ENCODE measurements around the gene STX11. TPM values are rescaled to one million over a fixed set of nuclear protein-coding genes. Genes with fewer than 3 reads are reported as not detected.
A peak's percentile ranks its signal among the peaks of the same experiment; 100 is the strongest.

STX11 gene
- total RNA-seq: 10 to 100 TPM; 18.2 to 31.3 TPM
- polyA plus RNA-seq (ENCODE audit: insufficient read length in 6 of 6): 1 to 10 TPM; 1.8 to 2.6 (median 2.4) TPM
- long read RNA-seq, donor 1, transcript STX11-201 (2 exons, 1,926 nt): major isoform, 6 of 6 reads
- long read RNA-seq, donor 1, partial matches to known transcripts: 0 of 6 reads
- long read RNA-seq, donor 1, other reads (novel, unspliced or antisense): 0 of 6 reads
- long read RNA-seq, donor 2, partial matches to known transcripts: 0 of 2 reads
- long read RNA-seq, donor 2, other reads (novel, unspliced or antisense): 0 of 2 reads
- long read RNA-seq, donor 3: 0 reads
- long read RNA-seq, donor 4, transcript STX11-201 (2 exons, 1,926 nt): major isoform, 14 of 16 reads
- long read RNA-seq, donor 4, partial matches to known transcripts: 0 of 16 reads
- long read RNA-seq, donor 4, other reads (novel, unspliced or antisense): 2 of 16 reads
- long read RNA-seq, donor 5, partial matches to known transcripts: 0 of 1 reads
- long read RNA-seq, donor 5, other reads (novel, unspliced or antisense): 0 of 1 reads
- long read RNA-seq, donor 6, partial matches to known transcripts: 0 of 2 reads
- long read RNA-seq, donor 6, other reads (novel, unspliced or antisense): 0 of 2 reads
- long read RNA-seq, donor 7, partial matches to known transcripts: 0 of 2 reads
- long read RNA-seq, donor 7, other reads (novel, unspliced or antisense): 0 of 2 reads
- long read RNA-seq, donor 8, partial matches to known transcripts: 17 of 17 reads
- long read RNA-seq, donor 8, other reads (novel, unspliced or antisense): 0 of 17 reads
- long read RNA-seq, donor 9: 0 reads
- long read RNA-seq, donor 10, transcript STX11-201 (2 exons, 1,926 nt): major isoform, 14 of 15 reads
- long read RNA-seq, donor 10, partial matches to known transcripts: 0 of 15 reads
- long read RNA-seq, donor 10, other reads (novel, unspliced or antisense): 1 of 15 reads
- long read RNA-seq, donor 11, partial matches to known transcripts: 0 of 1 reads
- long read RNA-seq, donor 11, other reads (novel, unspliced or antisense): 0 of 1 reads
- long read RNA-seq, donor 12, partial matches to known transcripts: 0 of 4 reads
- long read RNA-seq, donor 12, other reads (novel, unspliced or antisense): 0 of 4 reads

DNA sequence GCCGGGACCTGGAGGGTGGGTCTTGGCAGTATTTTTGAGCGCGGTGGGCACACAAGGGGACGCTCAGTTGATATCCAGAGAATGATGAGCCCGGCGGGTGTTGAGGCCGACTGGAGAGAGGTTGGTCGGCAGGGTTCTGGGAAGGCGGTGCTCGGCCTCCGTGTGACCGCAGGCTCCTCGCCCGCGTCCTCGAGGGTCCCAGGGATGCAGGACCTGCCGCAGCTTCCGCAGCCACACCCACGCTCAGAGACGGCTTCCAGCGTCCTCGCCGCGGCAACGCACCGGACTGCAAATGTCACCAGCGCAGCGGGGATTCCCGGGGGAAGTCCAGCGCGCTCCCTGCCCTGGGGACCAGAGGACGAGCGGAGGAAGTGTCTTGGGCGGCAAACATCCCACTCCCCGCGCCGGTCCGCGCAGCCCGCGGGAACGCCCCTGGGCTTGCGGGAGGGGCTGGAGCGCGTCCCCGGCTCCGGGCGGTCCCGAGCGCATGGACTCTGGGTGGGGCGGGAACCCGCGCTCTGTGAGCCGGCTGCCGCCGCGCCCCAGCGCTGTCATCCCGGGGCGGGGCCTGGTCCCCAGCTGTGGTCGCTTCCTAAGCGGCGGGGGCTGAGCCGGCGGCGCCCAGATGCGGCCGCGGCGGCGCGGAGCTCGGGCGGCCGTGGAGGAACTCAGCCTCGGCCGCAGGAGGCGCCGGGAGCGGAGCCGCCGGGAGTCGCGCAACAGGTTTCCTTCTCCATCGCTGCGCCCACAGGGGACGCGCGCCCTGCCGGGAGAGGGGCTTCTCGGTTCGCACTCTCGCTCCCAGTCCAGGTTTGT, at the start of gene STX11:
Gene STX11 (plus strand): TSS at position 624 of the 816 bp plus-strand sequence. CDS start 36,111 bp downstream, outside the sequence.
- H3K36me3 ChIP-seq: peaks cover 0 to 7% of the 10 kb centered on the region in 2 donors
- peak within 1 kb of the TSS; percentile 68 to 94 for H3K27ac ChIP-seq
- intact Hi-C loops (cut with DNase I): no loop called here
- peak within 1 kb of the TSS; percentile 51 to 73 for H3K4me3 ChIP-seq
- DNase-seq (peak; percentile 46 to 97 (median 82)), ATAC-seq (peak; percentile 94)
- TF ChIP-seq, protein P1, sequence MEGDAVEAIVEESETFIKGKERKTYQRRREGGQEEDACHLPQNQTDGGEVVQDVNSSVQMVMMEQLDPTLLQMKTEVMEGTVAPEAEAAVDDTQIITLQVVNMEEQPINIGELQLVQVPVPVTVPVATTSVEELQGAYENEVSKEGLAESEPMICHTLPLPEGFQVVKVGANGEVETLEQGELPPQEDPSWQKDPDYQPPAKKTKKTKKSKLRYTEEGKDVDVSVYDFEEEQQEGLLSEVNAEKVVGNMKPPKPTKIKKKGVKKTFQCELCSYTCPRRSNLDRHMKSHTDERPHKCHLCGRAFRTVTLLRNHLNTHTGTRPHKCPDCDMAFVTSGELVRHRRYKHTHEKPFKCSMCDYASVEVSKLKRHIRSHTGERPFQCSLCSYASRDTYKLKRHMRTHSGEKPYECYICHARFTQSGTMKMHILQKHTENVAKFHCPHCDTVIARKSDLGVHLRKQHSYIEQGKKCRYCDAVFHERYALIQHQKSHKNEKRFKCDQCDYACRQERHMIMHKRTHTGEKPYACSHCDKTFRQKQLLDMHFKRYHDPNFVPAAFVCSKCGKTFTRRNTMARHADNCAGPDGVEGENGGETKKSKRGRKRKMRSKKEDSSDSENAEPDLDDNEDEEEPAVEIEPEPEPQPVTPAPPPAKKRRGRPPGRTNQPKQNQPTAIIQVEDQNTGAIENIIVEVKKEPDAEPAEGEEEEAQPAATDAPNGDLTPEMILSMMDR (IDR thresholded peaks at IDR 0.05): no peak
- no peaks in the 10 kb centered on the region for H3K9me3 ChIP-seq
- no peaks in the 10 kb centered on the region for H3K27me3 ChIP-seq
- H3K4me1 ChIP-seq: peaks cover 0 to 46% of the 10 kb centered on the region in 2 donors

DNA sequence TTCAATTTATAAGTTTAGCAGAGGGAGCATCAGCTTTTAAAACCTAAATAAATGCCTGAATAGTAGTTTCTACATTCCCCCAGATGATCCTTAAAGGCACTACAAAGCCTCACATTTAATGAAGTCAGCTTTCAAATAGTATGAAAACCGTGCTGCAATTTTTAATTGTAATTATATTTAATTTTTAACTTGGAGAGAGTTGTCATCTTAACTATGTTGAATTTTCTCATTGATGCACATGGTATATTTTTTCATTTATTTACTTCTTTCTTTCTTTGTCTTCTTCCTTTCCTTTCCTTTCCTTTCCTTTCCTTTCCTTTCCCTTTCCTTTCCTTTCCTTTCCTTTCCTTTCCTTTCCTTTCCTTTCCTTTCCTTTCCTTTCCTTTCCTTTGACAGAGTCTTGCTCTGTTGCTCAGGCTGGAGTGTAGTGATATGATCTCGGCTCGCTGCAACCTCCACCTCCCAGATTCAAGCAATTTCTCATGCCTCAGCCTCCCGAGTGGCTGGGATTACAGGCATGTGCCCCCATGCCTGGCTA, 47.2 kb upstream of the STX11 start:
- Histone ChIP-seq H3K27ac (no peak overlapping the region), H3K9me3 (no peaks in the 10 kb centered on the region), H3K36me3 (no peaks in the 10 kb centered on the region), H3K27me3 (no peaks in the 10 kb centered on the region), H3K4me3 (no peak overlapping the region), H3K4me1 (no peaks in the 10 kb centered on the region)
- TF ChIP-seq, protein P1 (IDR thresholded peaks at IDR 0.05): no peak
- DNase-seq: no peak
- ATAC-seq: no peak
- intact Hi-C loops (cut with DNase I): no loop called here

DNA sequence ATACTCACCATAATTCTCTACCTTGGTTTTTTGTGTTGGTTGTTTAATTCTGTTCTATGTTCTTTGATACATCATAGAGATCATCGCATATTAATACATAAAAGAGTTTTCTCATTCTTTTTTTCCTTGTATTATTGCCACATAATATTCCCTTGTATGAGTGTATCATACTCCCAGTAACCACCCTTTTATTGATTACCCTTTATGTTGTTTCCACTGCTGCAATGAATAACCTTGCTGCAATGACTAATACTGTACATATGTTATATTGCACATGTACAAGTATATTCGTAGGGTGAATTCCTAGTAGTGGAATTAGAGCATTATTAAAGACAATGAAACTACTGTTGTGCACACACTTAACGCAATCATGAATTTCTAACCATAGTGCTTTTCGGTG, 45.8 kb upstream of the STX11 start:
- no peak for ATAC-seq
- Histone ChIP-seq H3K9me3 (no peaks in the 10 kb centered on the region), H3K36me3 (no peaks in the 10 kb centered on the region), H3K4me3 (no peak overlapping the region), H3K27ac (no peak overlapping the region), H3K4me1 (no peaks in the 10 kb centered on the region), H3K27me3 (no peaks in the 10 kb centered on the region)
- no peak for DNase-seq
- intact Hi-C loops (cut with DNase I): no loop called here
- TF ChIP-seq, protein P1 (IDR thresholded peaks at IDR 0.05): no peak

DNA sequence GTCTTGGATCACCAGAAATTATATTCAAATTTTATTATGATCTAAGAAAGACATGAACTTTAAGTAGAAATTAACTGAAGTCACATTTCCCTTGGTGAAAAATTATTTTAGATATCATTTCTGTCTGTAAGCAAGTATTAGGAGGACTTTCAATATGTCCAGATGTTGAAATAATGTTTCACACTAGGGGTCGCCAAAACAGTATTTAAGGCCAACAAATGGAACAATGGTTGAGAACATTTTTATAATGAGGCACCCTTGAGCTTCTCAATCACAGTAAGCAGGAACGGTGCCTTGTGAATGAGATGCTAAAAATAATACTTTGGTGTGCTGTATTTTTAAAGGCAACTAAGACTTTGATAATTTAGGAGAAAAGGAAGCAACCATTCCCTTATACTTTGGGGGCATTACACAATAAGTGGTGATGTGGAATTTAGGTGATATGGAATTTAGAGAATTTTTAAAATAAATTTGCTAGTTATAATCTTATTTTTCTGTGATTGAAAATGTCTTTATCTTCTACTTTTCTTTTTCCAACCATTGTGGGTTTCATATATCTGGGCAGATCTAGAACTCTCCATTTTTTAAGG, 45.3 kb upstream of the STX11 start:
- no peak overlapping the region for H3K4me3 ChIP-seq
- intact Hi-C loops (cut with DNase I): loop anchor here in 1 of 2 donors (5.0 kb wide), 1 partner anchor 112 kb away; no protein-coding TSS in a partner anchor
- TF ChIP-seq, protein P1 (IDR thresholded peaks at IDR 0.05): peak; percentile 52 to 69
- DNase-seq (peak in 2 of 4 donors; percentile 67 to 82), ATAC-seq (peak; percentile 77)
- H3K9me3 ChIP-seq: no peaks in the 10 kb centered on the region
- H3K27me3 ChIP-seq: no peaks in the 10 kb centered on the region
- H3K27ac ChIP-seq: no peak overlapping the region
- no peaks in the 10 kb centered on the region for H3K36me3 ChIP-seq
- H3K4me1 ChIP-seq: no peaks in the 10 kb centered on the region
